Cardiac septum (tissue), 1 donor: Measurements from ENCODE around the gene FAM53A. TPM values are rescaled to one million over a fixed set of nuclear protein-coding genes. Genes with fewer than 3 reads are reported as not detected.

ENCODE experiments used
- DNase-seq: peaks from one replicate; pipeline ENCODE4 v3.0.0-alpha.2; 2020; ENCODE audit warnings: low spot score
- intact Hi-C: fragments of 100-400 bp; cut with DNase I; formaldehyde crosslinking; loops from one replicate; pipeline ENCODE4 v1.14.0; 2022
- long read RNA-seq: library from polyadenylated mRNA; unstranded; transcript quantifications from one replicate; pipeline ENCODE4 v2.0.0, GENCODE V29; 2021
- total RNA-seq: library from RNA; stranded (reverse); fragmentation: NEBNext Ultra II Directional; extraction: Animal tissue kit (Norgen Biotek cat#: 25700); gene quantifications from one replicate; pipeline ENCODE4 v1.2.1, GENCODE V29; 2021
- donor health status: DM: no; HTN: no; CAD: no.

Gene FAM53A, protein sequence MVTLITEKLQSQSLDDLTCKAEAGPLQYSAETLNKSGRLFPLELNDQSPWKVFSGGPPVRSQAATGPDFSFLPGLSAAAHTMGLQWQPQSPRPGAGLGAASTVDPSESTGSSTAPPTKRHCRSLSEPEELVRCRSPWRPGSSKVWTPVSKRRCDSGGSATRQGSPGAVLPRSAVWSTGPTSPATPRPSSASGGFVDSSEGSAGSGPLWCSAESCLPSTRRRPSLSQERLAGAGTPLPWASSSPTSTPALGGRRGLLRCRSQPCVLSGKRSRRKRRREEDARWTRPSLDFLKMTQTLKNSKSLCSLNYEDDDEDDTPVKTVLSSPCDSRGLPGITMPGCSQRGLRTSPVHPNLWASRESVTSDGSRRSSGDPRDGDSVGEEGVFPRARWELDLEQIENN
- 1.00 TPM for total RNA-seq
- long read RNA-seq, partial matches to known transcripts: 1 of 1 reads
- long read RNA-seq, other reads (novel, unspliced or antisense): 0 of 1 reads

DNA sequence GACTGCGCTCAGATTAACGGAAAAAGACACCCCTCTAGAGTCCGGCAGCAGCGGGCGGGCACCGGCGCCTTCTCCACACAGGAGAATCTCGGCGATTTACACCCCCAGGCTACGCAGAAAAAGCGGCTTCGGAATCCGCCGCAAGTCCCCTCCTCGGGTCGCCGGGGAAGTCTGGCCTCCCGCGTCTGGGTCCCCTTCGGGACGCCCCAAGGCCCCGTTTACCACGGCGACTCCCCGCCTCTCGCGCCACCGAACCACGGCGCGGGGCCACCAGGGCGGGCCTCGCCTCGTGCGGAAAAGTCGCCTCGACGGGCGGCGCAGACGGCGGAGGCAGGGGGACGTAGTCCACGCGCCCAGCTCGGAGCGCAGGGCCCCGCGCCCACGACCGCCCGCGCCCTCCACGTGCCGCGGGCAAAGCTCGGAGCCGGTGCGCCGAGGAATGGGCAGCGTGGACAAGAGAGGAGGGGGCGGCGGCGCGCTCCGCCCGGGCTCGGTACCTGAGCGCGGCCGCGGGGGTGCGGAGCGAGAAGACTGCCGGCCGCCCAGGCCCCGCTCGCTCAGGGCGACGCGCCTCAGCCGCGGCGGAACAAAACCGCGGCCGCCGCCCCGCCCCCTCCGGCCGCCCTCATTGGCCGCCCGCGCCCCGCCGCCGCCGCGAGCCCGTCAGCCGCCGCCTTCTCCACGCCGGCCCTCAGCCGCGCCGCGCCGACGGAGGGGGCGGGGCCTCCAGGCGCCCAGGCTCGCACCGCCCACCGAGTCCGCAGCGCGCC is at the start of gene FAM53A:
TSS of gene FAM53A (minus strand) at position 578 of the 770 bp plus-strand sequence. CDS start 15,572 bp downstream, outside the sequence.
- intact Hi-C loops: no loop called here
- peak; percentile 95 for DNase-seq

DNA sequence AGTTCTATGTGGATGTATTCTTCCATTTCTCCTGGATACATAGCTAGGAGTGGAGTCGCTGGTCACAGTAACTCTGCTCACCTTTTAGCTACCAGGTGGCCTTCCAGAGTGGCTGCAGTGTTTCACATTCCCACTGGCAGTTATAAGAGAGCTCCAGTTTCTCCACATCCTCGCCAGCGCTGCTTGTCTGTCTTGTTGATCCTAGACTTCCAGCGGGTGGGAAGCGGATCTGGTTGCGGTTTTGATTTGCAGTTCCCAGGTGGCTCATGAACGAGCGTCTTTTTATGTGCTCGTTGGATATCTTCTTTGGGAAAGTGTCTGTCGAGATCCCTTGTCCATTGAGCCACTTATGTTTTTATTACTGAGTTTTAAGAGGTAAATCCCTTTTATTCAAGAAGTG is 48.8 kb upstream of the FAM53A start:
- no peak for DNase-seq
- intact Hi-C loops: no loop called here

DNA sequence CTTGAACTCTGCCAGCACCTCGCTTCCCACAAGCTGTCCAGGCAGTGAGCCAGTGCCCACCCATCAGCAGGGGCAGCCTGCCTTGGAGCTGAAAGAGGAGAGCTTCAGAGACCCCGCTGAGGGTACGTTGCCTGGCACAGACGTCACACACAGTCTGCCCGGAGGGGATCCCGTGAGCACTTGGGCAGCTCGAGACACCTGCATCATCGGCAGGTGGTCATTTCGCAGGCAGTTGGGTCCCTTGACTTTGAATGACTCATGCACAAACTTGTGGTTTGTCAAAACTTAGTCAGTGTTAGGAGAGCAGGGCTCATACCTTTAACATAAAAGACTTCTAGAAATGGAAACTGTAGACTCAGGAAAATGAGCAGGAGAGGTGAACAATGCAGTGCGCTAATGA is 47.1 kb upstream of the FAM53A start:
- intact Hi-C loops: no loop called here
- no peak for DNase-seq

DNA sequence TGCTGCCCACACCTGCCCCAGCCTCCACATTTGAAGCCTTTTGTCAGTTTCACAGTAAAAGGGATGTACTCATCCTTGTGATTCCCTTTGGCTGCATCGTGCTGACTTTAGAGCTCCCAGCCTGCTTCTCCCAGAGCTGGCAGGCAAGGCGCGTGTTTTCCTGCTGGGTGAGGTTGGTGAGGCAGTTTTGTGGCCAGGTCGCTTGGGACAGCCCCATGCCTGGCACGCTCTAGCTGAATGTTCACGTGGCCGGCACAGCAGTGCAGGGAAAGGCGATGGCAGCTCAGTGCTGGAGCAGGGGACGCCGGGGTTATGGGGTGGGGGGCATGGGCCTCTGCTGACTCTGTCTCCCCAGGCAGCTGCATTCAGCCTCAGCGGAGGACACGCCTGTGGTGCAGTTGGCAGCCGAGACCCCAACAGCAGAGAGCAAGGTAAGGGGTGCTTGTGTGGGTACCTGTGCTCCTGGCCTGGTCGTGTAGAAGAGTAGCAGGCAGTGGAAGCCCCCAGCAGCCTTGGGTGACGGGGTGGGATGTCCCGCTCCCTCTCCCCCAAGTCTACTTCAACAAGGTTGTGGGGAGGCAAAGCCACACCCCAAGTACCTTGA is 46.5 kb upstream of the FAM53A start:
- intact Hi-C loops: no loop called here
- DNase-seq: no peak

DNA sequence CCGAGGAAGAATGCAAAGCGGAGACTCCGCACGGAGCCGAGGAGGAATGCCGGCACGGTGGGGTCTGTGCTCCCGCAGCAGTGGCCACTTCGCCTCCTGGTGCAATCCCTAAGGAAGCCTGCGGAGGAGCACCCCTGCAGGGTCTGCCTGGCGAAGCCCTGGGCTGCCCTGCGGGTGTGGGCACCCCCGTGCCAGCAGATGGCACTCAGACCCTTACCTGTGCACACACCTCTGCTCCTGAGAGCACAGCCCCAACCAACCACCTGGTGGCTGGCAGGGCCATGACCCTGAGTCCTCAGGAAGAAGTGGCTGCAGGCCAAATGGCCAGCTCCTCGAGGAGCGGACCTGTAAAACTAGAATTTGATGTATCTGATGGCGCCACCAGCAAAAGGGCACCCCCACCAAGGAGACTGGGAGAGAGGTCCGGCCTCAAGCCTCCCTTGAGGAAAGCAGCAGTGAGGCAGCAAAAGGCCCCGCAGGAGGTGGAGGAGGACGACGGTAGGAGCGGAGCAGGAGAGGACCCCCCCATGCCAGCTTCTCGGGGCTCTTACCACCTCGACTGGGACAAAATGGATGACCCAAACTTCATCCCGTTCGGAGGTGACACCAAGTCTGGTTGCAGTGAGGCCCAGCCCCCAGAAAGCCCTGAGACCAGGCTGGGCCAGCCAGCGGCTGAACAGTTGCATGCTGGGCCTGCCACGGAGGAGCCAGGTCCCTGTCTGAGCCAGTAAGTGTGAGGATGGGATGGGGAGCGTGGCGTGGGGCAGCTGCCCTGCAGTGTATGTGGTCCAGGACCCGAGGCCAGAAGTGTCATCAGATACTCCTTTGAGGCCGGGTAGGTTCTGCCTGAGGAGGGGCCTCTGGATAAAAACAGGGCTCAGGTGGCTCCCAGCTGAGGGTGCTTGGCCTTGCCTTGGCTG is 44.2 kb upstream of the FAM53A start:
- no peak for DNase-seq
- intact Hi-C loops: loop anchor here (5.0 kb wide), 1 partner anchor 376 kb away; no protein-coding TSS in a partner anchor

DNA sequence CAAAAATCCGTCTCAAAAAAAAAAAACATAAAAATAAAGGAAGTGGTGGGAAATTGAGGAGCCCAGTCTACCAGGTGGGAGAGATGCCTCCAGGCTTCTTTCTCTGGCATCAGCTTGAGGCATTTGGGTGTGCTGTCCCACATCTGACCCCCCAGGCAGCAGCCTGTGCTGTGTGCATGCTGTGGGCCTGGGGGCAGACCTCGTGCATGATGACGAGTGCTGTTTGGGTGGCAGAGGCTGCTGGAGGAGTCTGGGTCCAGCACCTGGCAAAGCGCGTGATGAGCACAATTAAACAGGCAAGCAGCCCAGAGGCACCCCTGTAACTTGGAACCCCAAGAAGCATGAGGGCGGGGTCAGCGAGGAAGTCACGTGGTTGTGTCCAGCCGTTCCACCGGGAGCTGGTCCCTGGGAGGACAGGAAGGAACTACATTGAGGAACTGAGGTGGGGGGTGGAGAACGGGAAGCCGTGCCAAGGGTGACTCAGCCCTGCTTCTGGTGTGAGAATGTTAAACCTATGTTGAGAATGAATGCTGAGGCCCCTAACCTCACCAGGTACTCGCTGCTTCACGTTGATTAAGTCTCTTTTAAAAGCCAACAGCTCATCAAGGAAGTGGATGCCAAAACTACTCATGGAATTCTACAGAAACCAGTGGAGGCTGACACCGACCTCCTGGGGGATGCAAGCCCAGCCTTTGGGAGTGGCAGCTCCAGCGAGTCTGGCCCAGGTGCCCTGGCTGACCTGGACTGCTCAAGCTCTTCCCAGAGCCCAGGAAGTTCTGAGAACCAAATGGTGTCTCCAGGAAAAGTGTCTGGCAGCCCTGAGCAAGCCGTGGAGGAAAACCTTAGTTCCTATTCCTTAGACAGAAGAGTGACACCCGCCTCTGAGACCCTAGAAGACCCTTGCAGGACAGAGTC is 43.3 kb upstream of the FAM53A start:
- intact Hi-C loops: loop anchor here (5.0 kb wide), 1 partner anchor 375 kb away; no protein-coding TSS in a partner anchor
- peak; percentile 93 for DNase-seq

DNA sequence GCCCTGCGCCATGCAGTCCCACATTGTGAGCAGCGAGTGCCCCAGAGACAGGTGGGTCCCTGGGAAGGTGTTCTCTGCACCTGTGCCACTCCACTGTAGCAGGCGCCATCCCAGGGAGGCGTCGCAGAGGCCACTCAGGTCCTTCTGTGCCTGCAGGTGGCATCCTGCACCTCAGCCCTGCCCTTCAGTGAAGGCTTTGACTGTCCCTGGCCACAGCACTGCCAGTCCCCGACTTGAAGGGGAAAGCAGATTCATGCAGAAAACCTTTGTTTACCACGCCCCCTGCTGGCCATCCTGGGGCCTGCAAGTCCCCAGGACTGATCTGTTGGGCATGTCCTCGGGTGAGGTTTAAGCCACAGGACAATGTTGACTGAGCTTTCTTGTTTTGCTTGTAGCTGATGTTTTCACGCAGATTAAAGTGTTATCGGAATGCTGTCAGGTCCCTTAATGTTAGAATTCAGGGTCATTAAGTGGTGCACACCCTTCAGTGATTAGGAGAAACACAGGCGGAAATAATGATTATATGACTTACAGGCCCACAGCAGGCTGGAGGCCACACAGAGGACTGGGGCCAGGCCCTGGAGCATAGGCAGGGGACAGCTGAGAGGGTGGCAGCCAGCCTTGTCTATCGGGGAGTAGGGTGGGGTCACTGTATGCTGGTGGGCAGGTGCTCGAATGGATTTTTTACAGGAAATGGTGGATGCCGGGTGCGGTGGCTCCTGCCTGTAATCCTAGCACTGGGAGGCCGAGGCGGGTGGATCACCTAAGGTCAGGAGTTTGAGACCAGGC is 42.2 kb upstream of the FAM53A start:
- intact Hi-C loops: loop anchor here (1.0 to 5.0 kb wide), 2 partner anchors 32 to 374 kb away; no protein-coding TSS in a partner anchor
- DNase-seq: peak; percentile 93

DNA sequence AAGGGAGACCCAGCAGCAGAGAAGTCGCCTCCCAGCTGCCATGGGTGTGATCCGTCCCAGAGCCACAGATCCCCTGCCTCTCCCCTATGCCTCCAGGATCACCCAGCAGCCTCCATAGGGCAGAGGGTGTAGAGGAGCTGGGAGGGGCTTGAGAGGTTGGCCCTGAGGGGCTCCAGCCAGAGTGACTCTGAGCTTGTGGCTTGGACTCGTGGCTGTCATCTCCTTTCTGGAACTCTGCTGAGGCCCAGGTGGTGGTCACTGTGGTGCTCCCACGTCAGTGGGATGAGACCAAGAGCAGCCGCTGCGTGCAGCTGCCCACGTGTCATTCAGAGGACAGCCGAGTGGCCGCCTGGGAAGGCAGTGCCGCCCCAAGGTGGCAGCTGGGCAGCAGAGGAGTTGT is 41.4 kb upstream of the FAM53A start:
- DNase-seq: no peak
- intact Hi-C loops: loop anchor here (5.0 kb wide), 1 partner anchor 373 kb away; no protein-coding TSS in a partner anchor

DNA sequence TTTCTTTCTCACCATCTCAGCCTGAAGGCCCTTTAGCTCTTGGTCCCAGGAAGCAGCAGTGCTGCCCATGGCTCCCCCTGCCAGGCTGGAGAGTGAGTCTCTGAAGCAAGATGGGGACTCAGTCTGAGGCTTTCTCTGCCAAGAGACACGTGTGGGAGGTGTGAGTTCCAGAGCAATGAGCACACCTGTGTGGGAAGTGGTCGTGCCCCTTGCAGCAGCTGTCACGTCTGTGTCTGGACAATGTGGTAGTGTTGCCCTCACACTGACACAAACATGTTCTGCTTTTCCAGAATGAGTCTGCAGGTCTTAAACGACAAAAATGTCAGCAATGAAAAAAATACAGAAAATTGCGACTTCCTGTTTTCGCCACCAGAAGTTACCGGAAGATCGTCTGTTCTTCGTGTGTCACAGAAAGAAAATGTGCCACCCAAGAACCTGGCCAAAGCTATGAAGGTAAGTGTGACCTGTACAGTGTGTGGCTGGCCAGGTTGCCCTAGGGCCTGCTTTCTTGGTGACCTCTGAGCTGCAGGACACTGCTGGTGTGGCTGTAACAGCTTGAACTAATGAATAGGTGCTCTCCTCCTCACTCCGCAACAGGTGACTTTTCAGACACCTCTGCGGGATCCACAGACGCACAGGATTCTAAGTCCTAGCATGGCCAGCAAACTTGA is 39.2 kb upstream of the FAM53A start:
- intact Hi-C loops: no loop called here
- DNase-seq: peak; percentile 75

DNA sequence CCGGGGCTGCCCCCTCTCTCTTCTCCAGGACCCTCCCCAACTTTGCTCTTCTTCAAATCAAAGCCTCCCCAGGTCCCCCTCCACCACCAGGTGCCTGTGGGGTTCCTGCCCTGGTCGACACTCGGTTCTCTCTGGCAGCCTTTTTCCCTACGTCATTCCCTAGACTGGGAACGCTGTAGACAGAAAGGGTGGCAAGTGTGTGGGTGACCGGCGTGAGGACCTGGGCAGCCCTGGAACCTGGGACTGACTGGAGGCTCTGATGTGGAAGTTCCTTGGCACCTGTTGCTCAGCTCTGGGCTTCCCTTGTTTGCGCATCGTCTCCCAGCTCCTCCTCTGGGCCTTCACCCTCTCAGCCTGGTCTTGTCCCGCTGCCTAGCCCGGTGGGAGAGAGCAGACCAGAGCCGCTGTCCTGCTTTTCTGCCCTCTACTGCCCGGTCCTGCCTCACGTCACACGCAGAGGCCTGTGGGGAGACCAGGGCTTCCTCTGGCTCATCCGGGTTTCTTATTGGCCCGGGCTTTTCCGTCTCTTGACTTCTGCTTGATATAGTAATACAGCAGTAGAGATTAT is 38.5 kb upstream of the FAM53A start:
- peak; percentile 56 for DNase-seq
- intact Hi-C loops: no loop called here

DNA sequence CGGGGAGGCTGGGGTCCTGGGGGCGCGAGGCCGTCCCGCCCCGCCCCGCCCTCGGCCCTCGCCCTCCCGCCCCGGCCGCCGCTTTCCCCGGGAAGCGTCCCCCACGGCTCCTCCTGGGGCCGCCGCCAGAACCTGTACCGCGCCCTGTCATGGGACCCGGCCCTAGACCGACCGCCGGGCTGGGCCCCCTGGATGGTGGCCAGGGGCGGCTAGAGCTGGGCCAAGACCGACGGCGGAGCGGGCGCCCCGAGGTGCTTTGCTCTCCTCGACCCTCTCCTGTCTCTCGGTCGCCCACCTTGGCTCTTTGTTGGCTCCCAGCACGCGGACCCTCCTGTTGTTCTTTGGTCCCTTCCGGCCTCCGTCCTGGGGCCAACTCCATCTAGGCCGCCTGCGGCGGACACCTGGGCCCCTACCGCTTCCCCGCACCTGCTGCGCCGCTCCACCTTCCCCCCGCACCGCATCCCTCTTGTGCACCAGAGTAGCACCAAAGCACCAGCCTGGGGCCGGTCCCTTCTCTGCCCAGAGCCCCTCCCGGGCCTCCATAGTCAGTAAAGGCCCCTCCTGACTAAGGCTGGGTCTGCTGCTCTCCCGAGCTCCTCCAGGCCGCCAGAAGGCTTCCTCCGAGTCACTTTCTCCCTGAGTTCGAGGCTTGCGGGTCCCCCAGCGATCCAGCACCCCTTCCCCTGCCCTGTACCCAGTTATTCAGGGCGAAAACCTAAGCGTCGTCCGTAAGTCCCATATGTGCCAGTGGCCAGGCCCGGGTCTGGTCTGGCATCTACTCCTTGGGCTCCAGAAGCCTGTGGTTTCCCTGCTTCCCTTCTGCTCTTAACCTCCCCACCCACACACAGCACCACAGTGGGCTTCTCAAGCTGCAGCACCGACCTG is 37.8 kb upstream of the FAM53A start:
- intact Hi-C loops: loop anchor here (1.0 kb wide), 1 partner anchor 10 kb away; the partner anchor contains the start of gene SLBP
- peak; percentile 59 for DNase-seq

DNA sequence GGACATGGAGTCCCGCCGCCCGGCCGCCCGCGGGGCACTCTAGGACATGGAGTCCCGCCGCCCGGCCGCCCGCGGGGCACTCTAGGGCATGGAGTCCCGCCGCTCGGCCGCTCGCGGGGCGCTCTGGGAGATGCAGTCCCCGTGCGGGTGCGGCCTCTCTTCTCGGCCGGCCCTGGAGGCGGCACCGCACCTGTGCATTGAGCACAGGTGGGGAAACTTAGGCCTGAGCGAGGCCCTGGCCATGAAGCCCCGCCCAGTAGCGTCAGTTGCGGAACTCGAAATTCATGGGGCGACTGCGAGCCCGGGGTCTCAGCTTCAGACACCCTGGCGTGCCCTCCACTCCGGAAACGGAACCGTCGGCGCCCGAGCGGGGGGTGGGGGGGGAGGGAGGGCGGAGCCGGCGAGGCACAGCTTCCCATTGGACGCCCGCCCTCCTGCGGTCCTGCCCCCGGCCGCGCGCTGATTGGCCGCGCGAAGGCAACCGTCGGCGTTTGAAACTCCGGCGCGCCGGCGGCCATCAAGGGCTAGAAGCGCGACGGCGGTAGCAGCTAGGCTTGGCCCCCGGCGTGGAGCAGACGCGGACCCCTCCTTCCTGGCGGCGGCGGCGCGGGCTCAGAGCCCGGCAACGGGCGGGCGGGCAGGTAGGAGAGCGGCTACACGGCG is 37.0 kb upstream of the FAM53A start, which contains the start of the genes TACC3 and TMEM129:
TSS of gene TACC3 (plus strand) at position 519 of the 663 bp plus-strand sequence. CDS start 1,901 bp downstream, outside the sequence.
TSS of gene TMEM129 (minus strand) at position 321 of the 663 bp plus-strand sequence. CDS start 486 bp downstream, outside the sequence.
- peak; percentile 95 for DNase-seq
- intact Hi-C loops: loop anchor here (1.0 kb wide), 1 partner anchor 9 kb away; the partner anchor contains the start of gene SLBP

DNA sequence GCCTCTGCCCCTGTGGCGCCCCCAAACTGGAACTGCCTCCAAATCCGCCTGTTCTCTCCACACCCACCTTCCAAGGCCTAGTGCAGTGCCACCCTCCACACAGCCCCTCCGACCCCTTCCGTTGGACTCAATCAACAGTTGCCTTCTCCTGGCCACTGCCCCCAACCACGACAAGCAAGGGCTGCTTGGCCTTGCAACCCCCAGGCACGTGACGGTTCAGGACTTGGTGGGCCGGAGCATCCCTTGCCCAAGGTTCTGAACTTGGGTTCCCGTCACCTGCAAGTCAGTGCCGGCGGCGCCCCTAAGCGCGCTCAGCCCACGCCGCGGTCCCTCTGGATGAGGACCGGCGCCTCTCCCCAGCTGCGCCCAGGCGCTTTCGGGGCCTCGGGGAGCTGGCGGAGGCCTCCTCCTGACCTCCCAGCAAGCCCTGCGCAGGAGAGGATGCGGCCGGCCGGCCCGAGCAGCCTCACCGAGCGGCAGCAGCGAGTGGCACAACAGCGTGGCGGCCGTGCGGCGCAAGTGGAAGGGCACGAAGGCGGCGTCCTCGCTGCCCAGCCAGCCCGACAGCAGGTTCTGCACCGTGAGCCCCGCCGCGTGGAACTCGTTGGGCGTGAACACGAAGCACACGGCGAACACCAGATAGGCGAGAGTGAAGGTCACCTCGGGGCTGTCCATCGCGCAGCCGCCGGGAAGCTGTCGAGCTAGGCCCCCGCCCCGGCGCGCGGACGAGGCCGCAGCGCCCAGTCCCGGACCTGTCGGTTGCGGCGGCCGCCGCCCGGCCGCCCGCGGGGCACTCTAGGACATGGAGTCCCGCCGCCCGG is 36.3 kb upstream of the FAM53A start:
- DNase-seq: no peak
- intact Hi-C loops: no loop called here
